NCI-H510A (cell line): ENCODE measurements around the gene UGT2B17.
"Not testable (repeated sequence)": the region's sequence is repeated elsewhere in the genome, so short reads cannot be mapped to it uniquely, and the experiment has no call there.

Experiments
- DNase-seq: peaks from one replicate; lab custom pipeline; 2025; lab: John Stamatoyannopoulos, UW

The UGT2B17 gene

GRCh38 chr4:68576272-68577125 is at the start of gene UGT2B17:
UGT2B17 (minus strand) TSS chr4:68576322; CDS start chr4:68568484, 7,838 bp downstream.
- DNase-seq = no peak

GRCh38 chr4:68622731-68623130 is 46.6 kb upstream of the UGT2B17 start:
- not testable (repeated sequence) for DNase-seq

- no peak for DNase-seq
Measured at GRCh38 chr4:68617003-68617698, 41.0 kb upstream of the UGT2B17 start.

GRCh38 chr4:68615699-68616422 is 39.7 kb upstream of the UGT2B17 start:
- DNase-seq = no peak

GRCh38 chr4:68613752-68614151 is 37.6 kb upstream of the UGT2B17 start:
- no peak for DNase-seq

- no peak for DNase-seq
Measured at GRCh38 chr4:68606240-68606639, 30.1 kb upstream of the UGT2B17 start.

- DNase-seq = no peak
Measured at GRCh38 chr4:68599150-68599549, 23.0 kb upstream of the UGT2B17 start.

- DNase-seq = no peak
Measured at GRCh38 chr4:68597482-68597881, 21.4 kb upstream of the UGT2B17 start.

- no peak for DNase-seq
Measured at GRCh38 chr4:68594678-68595077, 18.6 kb upstream of the UGT2B17 start.

- no peak for DNase-seq
Measured at GRCh38 chr4:68593112-68593511, 17.0 kb upstream of the UGT2B17 start.

GRCh38 chr4:68592673-68593072 is 16.6 kb upstream of the UGT2B17 start:
- no peak for DNase-seq

GRCh38 chr4:68591204-68591603 is 15.1 kb upstream of the UGT2B17 start:
- DNase-seq = no peak

GRCh38 chr4:68589790-68590189 is 13.7 kb upstream of the UGT2B17 start:
- DNase-seq = no peak

GRCh38 chr4:68582339-68582717 is 6.2 kb upstream of the UGT2B17 start:
- no peak for DNase-seq

- no peak for DNase-seq
Measured at GRCh38 chr4:68581383-68582338, 5.5 kb upstream of the UGT2B17 start.

GRCh38 chr4:68577590-68577989 is 1.5 kb upstream of the UGT2B17 start:
- DNase-seq = no peak

- not testable (repeated sequence) for DNase-seq
Measured at GRCh38 chr4:68575636-68576035, 486 bp downstream of the UGT2B17 start.

- DNase-seq = no peak
Measured at GRCh38 chr4:68575081-68575480, 1.0 kb downstream of the UGT2B17 start.

- DNase-seq = no peak
Measured at GRCh38 chr4:68572653-68573170, 3.4 kb downstream of the UGT2B17 start.

- no peak for DNase-seq
Measured at GRCh38 chr4:68570122-68570507, 6.0 kb downstream of the UGT2B17 start.

GRCh38 chr4:68569466-68570121 is 6.5 kb downstream of the UGT2B17 start:
- no peak for DNase-seq
